Hypothalamus (tissue), 51 donors: ENCODE data around the gene ATP5ME.

Source experiments
- DNase-seq, 51 donors: peaks; one replicate each; lab custom pipeline; 2025; lab: John Stamatoyannopoulos, UW

Gene ATP5ME

DNA sequence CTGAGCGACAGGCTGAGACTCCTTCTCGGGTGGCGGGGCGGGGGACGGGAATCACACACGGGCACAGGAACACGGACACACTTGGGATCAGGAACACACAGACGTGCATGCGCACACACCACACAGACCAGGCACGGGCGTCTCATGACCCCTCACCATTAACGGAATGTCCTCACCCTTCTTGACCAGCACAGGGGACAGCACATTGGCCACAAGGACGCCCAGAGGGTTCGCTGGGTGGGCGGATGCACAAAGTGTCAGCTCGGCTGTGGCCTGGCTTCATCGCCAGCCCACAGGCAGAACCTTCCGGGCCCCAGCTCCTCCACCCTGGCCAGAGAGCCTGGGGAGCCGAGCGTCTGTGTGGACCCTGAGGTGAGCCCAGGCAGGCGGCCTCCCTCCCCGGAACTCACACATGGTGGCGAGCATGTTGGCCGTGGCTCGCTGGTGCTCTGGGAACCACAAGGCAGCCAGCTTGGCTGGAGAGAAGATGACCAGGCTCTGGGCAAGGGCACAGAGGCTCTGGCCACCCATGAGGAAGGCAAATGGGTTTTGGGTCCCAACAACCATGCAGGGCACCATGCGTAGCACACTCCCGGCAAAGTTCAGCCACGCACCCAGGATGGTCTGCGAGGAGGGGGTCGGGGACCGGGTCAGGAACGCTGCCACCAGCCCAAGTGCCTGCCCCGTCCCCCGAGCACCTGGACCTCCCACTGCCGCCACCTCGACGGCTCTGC, 11.8 kb upstream of the ATP5ME start:
- no peak for DNase-seq

DNA sequence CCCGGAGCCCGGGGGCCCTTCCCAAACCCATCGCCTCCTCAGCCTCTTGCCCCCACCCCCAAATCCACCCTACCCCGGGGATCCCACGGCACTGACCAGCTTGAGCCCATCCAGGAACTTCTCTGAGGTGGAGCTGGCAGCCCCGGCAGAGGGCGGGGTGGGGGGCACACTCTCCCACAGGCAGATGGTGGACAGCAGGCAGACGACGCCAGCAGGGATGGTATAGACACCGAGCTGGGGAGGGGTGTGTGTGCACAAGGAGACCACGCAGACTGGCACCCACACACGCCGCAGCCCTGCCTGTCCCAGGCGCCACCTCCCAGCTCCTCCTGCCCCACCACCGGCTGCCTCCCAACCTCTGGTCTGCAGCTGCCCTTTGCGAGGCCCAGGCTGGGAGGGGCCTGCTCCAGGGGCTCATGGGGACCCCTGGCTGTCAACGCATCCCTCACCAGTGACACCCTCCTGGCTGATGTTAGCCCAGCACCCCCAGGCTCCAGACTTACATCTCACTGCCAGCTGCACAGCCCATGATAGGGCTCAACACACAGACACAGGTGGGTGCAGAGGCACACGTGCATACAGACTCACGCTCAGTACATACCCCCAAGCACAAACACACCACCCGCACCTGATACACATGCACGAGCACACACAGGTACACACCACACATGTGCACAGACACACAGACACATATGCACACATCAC, 10.7 kb upstream of the ATP5ME start:
- no peak for DNase-seq

DNA sequence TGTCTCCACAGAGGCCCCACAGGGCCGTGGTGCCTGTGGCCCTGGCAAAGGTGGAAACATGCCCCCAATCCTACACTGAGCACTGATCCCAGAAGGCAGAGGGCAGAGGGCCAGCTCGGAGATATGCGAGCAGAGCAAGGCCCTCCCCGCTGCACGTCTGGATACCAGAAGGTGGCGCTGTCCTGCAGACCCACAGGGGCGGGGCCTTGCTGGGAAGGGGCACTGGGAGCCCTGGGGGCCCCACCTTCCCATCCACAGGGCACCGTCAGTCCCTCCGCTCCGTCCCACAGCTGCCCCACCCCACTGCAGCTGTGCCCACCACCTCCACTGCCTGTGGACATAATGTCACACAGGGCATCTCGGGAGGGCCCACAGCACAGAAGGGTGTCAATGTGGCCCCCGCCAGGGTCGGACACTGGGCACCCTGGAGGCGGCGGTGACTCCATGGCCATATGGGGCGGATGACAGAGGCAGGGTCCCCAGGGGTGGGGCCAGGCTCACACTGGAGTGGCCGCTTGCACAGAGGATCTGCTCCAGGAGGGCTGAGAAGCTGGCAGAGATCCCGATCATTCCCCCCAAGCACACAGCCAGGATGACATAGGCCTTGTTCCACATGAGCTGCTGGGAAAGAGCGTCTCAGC, 10.0 kb upstream of the ATP5ME start:
- peak in 33 of 51 donors; percentile 17 to 79 (median 46) for DNase-seq

DNA sequence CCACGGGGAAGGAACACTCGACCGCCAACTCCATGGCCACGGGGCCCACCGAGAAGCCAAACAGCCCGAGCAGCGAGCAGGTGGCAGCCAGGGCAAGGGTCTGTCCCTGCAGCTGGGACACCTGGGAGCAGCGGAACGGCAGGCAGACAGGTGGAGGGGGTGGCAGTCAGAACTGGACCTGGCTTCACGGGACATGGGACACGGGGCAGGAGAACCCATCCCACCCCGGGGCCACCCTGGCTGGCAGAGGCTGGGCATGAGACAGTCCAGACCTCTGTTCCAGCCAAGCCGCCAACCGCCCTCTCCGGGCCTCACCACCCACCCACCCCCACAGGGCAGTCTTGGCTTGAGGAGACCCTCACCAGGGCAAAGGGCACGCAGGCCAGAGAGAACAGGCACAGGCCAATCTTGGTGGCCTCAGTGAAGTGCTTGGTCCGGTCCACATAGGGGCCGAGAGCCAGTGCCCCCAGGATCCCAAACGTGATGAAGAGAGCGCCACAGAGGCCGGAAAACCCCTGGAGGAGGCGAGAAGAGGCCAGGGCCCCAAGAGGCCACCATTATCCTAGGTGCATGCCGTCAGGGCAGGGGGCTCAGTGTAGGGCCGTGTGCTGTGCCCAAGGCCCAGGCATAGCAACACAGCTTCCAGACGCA, 9.3 kb upstream of the ATP5ME start:
- DNase-seq = no peak

DNA sequence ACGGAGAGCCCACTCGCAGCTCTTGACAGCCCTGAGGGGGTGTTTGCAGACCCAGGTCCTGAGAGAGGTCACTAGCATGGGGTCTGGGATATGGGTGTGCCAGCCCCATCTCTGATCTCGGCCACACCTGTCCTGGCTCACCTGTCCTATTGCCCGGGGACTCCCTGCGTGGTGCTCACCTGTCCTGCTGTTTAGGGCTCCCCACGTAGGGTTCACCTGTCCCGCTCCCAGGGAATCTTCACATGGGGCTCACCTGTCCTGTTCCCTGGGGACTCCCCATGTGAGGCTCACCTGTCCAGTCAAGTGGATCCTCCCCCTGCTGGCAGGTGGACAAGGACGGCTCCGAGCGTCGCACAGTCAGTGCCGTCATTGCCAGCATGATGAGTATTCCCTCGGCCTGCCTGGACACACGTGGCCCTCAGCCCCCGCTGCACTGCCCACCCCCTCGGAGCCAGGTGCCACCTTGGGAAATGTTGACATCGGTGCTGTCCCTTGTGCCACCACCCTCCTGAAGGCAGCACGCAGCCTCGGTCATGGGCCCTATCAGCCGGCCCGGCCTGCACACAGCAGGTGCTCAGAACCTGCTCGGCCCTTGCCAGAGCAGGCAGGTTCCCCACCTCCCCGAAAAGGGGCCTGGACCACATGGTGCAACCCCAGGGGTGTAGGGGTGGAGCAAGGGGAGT, 8.6 kb upstream of the ATP5ME start:
- DNase-seq = no peak

DNA sequence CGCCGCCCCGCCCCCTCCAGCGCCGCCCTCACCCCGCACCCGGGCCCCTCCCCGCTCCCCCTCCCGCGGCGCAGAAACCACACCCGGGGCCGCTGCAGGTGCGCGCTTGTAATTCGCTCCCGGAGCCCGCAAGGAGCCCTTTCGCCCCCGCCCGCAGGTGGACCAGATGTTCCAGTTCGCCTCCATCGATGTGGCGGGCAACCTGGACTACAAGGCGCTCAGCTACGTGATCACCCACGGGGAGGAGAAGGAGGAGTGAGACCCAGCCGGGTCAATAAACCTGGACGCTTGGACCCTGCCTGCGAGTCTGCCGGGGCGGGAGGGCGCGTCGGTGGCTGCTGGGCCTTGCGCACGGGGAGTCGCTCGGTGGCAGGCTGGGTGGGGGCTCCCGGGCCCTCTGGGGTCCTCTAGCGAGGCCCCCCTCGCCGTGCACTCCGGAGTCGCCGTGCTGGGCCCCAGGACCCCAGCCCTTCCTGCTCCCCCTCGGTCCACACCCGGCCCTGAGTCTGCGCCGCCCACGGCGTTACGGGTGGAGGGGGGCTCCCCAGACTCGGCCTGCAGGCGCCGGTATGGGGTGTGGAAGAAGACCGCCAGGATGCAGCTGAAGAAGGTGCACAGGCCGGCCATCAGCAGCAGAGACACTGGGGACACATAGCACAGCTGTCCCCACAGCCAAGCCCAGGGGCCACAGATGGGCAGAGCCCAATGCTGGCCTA, 7.8 kb upstream of the ATP5ME start:
- no peak for DNase-seq

DNA sequence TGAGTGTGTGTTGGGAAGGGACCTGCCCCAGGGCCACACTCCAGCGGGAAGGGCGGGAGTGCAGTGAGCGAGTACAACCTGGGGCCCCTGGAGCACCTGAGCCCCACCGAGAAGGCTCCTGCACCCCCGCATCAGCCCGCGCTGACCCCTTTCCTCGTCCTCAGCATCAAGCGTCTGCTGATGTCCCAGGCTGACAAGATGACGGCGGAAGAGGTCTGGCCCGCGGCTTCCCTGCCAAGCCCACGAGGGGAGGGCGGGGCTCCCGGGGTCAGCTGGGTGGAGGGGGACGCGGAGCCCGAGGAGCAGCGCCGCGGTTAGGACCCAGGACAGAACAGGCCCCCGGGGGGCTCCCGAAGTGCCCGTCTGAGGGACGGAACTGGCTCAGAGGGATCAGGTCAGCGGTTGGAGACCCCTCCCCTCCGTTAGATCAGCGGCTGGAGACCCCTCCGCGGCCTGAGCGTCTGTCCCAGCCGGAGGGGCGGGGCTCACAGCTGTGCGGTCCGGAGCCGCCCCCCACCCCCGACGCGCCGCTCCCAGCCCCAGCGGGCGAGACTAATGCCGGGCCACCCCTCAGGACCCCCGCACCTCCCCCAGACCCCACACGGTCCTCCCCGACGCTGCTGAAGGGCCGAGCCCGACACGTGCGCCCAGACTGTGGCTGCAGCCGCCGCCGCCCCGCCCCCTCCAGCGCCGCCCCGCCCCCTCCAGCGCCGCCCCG, 7.0 kb upstream of the ATP5ME start:
- DNase-seq = peak in 11 of 51 donors; percentile 10 to 47 (median 28)

DNA sequence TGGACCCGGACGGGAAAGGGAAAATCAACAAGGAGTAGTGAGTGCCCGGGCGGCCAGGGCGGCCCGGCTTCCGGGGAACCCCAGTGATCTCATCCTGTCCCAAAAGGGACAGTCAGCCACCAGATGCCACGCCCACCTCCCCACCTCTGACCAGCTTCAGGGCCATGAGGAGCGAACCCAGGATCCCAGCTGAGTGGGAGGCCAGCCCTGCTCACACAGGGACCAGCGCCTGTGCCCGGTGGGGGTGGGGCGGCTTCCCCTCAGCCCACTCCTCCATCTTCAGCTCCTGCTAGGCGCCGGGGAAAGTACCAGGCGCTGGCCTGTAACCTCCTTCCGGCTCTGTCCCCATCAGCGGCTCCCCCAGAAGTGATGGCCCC, 6.5 kb upstream of the ATP5ME start:
- no peak for DNase-seq

DNA sequence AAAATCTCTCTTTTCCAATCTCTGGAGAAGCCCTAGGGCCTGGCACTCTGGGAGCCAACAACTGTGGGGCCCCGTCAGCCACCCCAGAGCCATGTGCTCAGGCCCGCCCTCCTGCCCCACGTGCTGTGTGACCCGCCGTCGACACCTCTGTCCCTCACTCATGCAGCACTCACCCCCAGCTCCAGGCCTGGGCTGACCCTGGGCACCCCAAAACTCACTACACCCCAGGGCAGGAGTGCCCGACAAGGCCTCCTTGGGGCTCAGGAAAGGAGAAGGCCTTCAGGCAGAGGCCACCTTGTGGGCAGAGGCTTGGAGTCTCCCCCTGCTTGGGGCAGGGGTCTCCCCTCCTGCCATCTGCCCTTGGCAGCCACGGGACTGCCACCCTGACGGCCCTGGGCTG, 6.0 kb upstream of the ATP5ME start:
- DNase-seq = no peak

DNA sequence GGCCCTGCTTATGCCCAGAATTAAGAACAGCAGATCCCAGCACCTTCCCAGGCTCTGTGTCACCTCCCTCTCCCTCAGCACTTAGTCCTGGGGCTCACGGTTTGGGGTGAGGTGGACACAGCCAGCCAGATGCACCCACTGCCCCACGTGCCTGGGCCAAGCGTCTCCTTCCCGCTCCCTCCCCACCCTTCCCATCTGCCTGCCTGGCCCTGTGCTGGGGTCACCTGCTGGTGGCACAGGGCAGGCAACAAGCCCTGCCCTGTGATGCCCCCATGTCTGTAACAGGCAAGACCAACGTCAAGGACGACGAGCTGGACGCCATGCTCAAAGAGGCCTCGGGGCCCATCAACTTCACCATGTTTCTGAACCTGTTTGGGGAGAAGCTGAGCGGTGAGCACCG, 5.6 kb upstream of the ATP5ME start:
- DNase-seq = no peak

DNA sequence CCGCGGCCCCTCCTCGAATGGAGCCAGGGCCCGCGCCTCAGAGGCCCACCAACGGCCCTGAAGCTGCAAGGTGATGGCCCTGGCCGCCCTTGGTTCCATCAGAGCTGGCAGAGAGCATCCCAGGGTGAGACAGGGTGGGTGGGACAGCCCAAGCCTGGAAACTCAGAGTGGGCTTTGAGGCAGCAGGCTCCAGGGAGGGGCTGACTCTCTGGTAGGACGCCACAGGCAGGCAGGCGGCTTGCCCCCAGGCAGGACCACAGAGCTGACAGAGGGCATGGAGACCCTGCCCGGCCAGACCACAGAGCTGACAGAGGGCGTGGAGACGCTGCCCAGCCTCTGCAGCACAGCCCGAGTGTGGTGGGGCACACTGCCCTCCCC, 5.0 kb upstream of the ATP5ME start:
- DNase-seq = no peak

DNA sequence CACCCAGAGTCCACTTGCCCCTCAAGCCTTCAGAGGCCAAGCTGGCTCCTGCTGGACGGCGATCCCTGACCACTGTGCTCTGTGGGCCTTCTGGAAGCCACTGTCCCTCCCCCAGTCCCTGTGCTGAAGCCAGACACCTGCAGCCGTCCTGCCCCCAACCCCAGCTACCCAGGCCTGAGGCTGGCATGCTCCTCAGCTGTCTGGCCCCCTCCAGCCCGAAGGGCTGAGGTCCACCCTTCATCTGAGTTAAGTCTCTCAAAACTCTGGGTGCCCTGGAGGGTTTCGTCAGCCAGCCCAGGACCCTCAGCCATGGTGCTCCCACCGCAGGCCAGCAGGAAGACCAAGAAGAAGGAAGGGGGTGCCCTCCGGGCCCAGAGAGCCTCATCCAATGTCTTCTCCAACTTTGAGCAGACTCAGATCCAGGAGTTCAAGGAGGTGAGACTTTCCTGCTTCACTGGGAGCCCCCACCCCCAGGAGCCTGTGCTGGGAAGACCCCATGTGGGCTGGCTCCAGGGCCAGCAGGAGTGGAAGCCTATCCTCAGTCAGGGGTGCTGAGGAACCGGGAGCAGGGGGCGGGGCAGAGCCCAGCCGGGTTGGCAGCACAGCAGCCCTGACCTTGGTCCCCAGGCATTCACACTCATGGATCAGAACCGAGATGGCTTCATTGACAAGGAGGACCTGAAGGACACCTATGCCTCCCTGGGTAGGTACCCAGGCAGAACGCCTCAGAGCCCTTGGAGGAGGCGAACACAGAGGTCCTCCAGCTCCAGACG, 4.4 kb upstream of the ATP5ME start:
- no peak for DNase-seq

DNA sequence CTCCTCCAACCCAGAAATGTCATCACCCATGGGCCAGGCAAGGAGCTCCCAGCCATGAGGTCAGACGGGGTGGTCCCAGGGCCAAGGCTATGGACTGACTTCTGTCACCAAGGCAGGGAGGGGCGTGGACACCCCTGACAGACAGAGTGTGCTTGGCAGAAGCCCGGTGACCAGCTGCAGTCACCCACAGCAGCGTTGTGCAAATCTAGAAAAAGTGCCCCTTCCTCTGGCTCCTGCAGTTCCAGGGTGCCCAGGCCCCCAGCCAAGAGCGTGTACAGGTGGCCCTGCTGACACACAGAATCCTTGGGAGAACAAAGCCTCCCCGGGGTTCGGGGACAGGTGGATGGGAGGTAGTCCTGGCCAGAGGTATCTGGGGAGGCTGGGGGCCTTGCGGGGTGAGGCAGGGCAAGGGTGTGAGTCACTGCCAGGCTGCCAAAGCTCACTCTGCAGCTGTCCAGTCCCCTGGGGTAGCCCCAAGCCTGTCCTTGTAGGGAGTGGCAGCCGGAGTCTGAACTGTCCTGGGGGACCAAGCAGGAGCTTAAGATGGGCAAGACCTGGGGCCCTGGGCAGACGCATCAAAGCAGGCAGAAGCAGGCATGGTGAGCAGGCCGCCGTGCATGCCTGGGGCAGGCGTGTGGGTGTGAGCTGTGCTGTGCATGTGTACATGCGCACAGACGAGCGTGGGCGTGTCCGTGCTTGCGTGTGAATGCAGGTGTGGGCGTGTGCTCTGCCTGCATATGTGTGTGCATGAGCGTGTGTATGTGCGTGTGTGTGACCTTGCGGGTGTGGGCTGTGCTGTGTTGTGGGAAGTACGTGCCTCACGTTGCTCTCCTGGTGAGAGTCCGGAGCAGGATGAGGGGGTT, 3.6 kb upstream of the ATP5ME start:
- peak in 1 of 51 donors; percentile 24 for DNase-seq

DNA sequence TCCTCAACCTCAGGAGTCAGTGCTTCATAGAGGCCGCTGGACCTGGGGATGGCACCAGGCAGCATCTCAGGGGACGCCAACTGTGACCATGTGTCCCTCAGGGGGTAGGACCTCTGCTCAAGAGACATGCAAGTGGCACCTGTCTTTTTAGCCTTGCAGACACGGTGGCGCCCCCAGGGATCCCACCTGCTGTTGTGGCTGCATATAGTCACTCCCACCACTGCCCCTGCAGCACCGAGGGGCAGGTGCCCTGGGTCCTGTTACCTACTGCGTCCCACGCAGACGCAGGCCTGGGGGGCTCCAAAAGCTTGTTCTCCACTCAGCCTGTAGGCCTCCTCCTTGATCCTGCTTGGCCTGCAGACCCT, 2.8 kb upstream of the ATP5ME start:
- DNase-seq = no peak

DNA sequence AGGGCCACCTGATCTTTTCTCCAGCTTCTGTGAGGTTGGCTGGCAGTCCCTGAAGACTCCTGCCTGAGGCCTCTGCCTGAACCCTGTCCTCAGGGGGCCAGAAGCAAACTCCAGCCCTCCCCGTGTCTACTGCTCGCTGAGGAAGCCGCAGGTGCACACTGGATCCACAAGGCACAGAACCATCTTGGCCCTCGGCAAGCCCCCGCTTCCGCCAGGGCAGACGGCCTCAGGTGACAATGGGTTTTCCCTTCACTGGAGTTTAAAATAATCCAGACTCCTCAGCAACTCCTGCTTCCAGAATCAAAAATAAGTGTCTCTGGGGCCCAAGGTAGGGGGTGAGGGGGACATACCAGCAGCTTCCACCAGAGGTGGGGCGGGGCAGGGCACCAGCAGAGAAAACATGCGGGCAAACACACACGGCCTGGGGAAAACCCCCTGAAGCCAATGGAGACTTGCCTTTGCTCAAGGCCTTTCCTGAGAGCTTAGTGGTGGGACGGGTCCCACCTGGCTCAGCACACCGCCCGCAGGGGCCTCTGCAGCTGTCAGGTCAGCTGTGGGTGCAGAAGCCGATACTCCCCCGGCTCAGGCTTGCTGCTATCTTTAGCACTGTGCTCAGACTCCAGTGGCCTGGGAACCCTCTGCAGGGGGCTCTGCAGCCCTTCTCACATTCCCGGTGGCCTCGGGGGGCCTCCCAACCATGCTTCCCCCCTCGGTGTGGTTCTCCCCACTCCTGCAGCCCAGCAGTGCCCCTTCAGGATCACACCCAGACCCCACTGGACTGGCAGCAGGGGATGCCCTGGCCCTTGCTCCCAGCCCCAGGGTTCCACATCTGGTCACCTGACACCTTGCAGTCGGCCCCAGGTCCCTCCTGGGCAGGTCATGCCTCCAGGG, 2.1 kb upstream of the ATP5ME start:
- DNase-seq = no peak

DNA sequence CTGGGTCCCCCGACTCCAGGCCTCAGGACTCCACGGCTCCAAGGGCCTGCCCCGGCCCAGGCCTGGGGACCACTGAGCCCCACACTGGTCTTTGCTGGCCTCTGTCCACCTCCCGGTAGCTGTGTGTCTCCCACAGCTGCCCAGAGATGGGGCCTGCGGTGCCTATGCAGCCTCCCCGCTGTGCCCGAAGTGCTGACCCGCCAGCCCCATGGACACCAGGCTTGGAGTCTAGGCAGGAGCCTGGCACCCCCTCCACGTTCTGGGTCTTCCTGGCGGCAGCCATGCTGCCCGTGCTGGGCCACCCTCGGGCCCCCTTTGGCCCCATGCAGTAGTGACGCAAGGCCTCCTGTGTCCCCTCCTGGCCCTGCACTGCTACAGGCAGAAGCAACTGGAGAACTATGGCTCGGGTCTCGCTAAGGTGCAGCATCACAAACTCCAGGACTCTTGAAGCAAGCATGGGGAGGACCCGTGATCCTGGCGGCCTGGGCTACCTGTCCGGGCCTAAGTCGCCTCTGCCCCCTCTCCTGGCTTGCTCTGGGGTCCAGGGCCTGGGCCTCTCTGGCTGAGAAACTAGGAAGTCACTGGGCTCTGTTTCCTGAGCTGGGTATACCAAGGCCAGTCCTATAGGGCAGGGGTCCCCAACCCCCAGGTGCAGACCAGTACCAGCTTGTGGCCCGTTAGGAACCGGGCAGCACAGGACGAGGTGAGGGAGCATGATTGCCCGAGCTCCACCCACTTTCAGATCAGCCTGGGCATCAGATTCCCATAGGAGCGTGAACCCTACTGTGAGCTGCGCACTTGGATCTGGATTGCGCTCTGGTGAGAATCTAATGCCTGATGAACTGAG, 1.2 kb upstream of the ATP5ME start:
- no peak for DNase-seq
